ENCODE data around the gene MROH2B. TPM values are rescaled to one million over a fixed set of nuclear protein-coding genes. Genes with fewer than 3 reads are reported as not detected.

MROH2B gene
- total RNA-seq, 1 experiment from 2014 or later: not detected

DNA sequence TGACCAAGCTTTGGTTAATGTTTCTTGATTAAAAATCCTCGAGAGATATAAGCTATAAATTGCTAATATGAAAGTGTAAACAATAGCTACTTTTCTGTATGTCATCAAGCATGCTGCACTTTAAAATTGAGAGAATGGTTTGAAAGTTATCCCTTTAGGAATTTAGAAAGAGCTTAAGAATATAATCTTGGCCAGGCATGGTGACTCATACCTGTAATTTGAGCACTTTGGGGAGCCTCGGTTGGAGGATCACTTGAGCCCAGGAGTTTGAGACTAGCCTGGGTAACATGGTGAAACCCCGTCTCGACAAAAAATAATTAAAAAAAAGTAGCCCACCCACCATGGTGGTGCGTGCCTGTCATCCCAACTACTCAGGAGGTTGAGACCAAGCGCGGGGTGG lies 12.2 kb upstream of the MROH2B start:
- H3K36me3 Mint-ChIP-seq (ENCODE audit: insufficient read depth, unreplicated experiment): no peaks in the 10 kb centered on the region
- no peak overlapping the region for H3K4me3 Mint-ChIP-seq (ENCODE audit: low read depth, unreplicated experiment)
- intact Hi-C loops (cut with micrococcal nuclease; ENCODE audit: unreplicated experiment): no loop called here
- BruUV-seq (replicated peaks): no TSS peak
- H3K9me3 Mint-ChIP-seq (ENCODE audit: low read depth, unreplicated experiment): peaks cover 12% of the 10 kb centered on the region
- H3K27ac Mint-ChIP-seq (ENCODE audit: unreplicated experiment): no peak overlapping the region
- CTCF ChIA-PET: interaction anchor here (0.6 kb wide), 1 partner anchor 30 kb away, joined by 6 read pairs; no protein-coding TSS in a partner anchor
- no peaks in the 10 kb centered on the region for H3K4me1 Mint-ChIP-seq (ENCODE audit: low read depth, unreplicated experiment)
- TF ChIP-seq CTCF (IDR thresholded peaks at IDR 0.05; ENCODE audit: unreplicated experiment): no peak
- no peaks in the 10 kb centered on the region for H3K27me3 Mint-ChIP-seq (ENCODE audit: unreplicated experiment)
- DNase-seq: no peak

- no TSS peak for BruUV-seq (replicated peaks)
- Mint-ChIP-seq H3K27me3 (ENCODE audit: unreplicated experiment) (no peaks in the 10 kb centered on the region), H3K9me3 (ENCODE audit: low read depth, unreplicated experiment) (no peaks in the 10 kb centered on the region), H3K36me3 (ENCODE audit: insufficient read depth, unreplicated experiment) (no peaks in the 10 kb centered on the region), H3K27ac (ENCODE audit: unreplicated experiment) (no peak overlapping the region), H3K4me1 (ENCODE audit: low read depth, unreplicated experiment) (no peaks in the 10 kb centered on the region), H3K4me3 (ENCODE audit: low read depth, unreplicated experiment) (no peak overlapping the region)
- intact Hi-C loops (cut with micrococcal nuclease; ENCODE audit: unreplicated experiment): no loop called here
- no peak for DNase-seq
- TF ChIP-seq CTCF (IDR thresholded peaks at IDR 0.05; ENCODE audit: unreplicated experiment): no peak
- CTCF ChIA-PET: no interaction called here
Observed at GRCh38 chr5:41071975-41072374, 833 bp upstream of the MROH2B start.

DNA sequence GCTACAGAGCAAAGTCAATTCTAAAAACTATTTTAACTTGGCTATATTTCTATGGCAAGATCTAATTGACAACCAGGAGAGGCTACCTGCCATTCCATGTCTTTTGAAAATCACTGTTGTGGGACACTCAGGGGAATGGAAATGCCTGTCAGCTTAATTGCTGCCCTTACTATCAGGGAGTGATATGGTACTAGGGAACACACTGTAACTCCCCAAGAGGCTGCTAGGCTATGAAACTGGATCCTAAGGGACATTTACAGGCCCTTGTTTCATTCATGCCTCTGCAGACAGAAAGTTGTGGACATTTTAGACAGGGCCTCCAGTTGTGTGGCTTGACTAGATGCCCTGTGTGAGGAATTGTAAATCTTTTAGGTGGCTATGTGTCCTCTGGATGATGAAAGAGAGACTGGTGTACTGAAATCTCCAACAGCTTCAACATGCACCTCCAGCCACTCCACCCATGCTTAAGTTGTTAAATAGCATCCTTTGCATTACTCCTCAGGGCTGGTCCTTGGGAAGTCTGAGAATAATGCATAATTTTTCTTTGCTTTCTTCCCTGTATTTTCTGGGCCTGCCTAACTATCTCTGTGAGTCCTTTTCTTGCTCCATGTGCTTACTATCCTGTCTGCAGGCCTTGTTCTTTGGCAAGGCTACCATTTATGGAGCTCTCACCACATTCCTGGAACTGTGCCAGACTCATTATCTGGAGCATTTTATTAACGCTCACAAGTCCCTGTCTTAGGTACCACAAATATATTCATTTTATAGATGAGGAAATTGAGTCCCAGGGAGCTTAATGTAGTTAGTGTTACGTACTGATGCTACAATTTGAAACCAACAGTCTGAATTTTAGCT lies 3.2 kb downstream of the MROH2B start:
- no peak for TF ChIP-seq CTCF (IDR thresholded peaks at IDR 0.05; ENCODE audit: unreplicated experiment)
- CTCF ChIA-PET: no interaction called here
- Mint-ChIP-seq H3K9me3 (ENCODE audit: low read depth, unreplicated experiment) (no peaks in the 10 kb centered on the region), H3K27me3 (ENCODE audit: unreplicated experiment) (peaks cover 7% of the 10 kb centered on the region), H3K27ac (ENCODE audit: unreplicated experiment) (no peak overlapping the region), H3K4me3 (ENCODE audit: low read depth, unreplicated experiment) (no peak overlapping the region), H3K36me3 (ENCODE audit: insufficient read depth, unreplicated experiment) (no peaks in the 10 kb centered on the region), H3K4me1 (ENCODE audit: low read depth, unreplicated experiment) (no peaks in the 10 kb centered on the region)
- no peak for DNase-seq
- intact Hi-C loops (cut with micrococcal nuclease; ENCODE audit: unreplicated experiment): no loop called here
- no TSS peak for BruUV-seq (replicated peaks)

GRCh38 chr5:41065691-41066335 lies 5.3 kb downstream of the MROH2B start:
- DNase-seq: no peak
- Mint-ChIP-seq H3K9me3 (ENCODE audit: low read depth, unreplicated experiment) (no peaks in the 10 kb centered on the region), H3K27me3 (ENCODE audit: unreplicated experiment) (peaks cover 7% of the 10 kb centered on the region), H3K36me3 (ENCODE audit: insufficient read depth, unreplicated experiment) (no peaks in the 10 kb centered on the region), H3K27ac (ENCODE audit: unreplicated experiment) (no peak overlapping the region), H3K4me1 (ENCODE audit: low read depth, unreplicated experiment) (no peaks in the 10 kb centered on the region), H3K4me3 (ENCODE audit: low read depth, unreplicated experiment) (no peak overlapping the region)
- TF ChIP-seq CTCF (IDR thresholded peaks at IDR 0.05; ENCODE audit: unreplicated experiment): no peak
- CTCF ChIA-PET: no interaction called here
- no TSS peak for BruUV-seq (replicated peaks)
- intact Hi-C loops (cut with micrococcal nuclease; ENCODE audit: unreplicated experiment): no loop called here
